Activated naive CD8-positive, alpha-beta T cell treated with anti-CD3 and anti-CD28 coated beads, Interleukin-2, amount 50 U/mL, for 24 hours (primary cell): Measurements from ENCODE around the gene FILIP1.

Source experiments
- ATAC-seq: fragments of 150-1000 bp; cut with Tn5 transposase; one replicate; pipeline ENCODE4 v1.10.0; 2021
- DNase-seq: peaks from one replicate; pipeline ENCODE4 v3.0.0; 2021
- H3K27ac Mint-ChIP-seq: one replicate; pipeline ENCODE4 v1.8.0; 2021; ENCODE audit warnings: mild to moderate bottlenecking, mixed read lengths
- H3K27me3 Mint-ChIP-seq: one replicate; pipeline ENCODE4 v1.8.0; 2021; ENCODE audit warnings: mixed read lengths
- H3K36me3 Mint-ChIP-seq: one replicate; pipeline ENCODE4 v1.8.0; 2021; ENCODE audit warnings: low read depth, mixed read lengths
- H3K4me1 Mint-ChIP-seq: one replicate; pipeline ENCODE4 v1.8.0; 2021; ENCODE audit warnings: mixed read lengths
- H3K4me3 Mint-ChIP-seq: one replicate; pipeline ENCODE4 v1.8.0; 2021; ENCODE audit warnings: mild to moderate bottlenecking, moderate library complexity, mixed read lengths
- H3K9me3 Mint-ChIP-seq: one replicate; pipeline ENCODE4 v1.8.0; 2021; ENCODE audit warnings: mixed read lengths

The FILIP1 gene

DNA sequence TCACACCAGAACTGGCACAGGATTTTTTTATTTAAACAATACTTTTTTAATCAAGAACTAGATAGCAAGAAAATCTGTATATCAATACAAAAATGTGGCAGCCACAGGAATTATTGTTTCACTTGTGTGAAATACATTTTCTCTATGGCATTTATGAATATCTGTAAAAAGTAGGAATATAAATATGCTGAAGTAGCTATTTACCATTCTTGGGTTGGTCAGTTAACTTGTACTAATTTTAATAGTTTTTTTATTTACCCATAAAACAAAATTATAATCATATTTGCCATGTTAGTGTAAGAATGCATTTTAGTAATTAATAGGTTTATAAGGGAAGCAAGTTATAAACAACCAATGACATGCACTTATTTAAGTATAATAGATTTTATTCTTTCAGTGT, 177.6 kb downstream of the FILIP1 start:
- no peak for DNase-seq
- H3K27ac Mint-ChIP-seq: no peak overlapping the region
- no peaks in the 10 kb centered on the region for H3K9me3 Mint-ChIP-seq
- no peaks in the 10 kb centered on the region for H3K4me1 Mint-ChIP-seq
- no peaks in the 10 kb centered on the region for H3K36me3 Mint-ChIP-seq
- H3K27me3 Mint-ChIP-seq: peaks cover 24% of the 10 kb centered on the region
- no peak overlapping the region for H3K4me3 Mint-ChIP-seq
- no peak for ATAC-seq

DNA sequence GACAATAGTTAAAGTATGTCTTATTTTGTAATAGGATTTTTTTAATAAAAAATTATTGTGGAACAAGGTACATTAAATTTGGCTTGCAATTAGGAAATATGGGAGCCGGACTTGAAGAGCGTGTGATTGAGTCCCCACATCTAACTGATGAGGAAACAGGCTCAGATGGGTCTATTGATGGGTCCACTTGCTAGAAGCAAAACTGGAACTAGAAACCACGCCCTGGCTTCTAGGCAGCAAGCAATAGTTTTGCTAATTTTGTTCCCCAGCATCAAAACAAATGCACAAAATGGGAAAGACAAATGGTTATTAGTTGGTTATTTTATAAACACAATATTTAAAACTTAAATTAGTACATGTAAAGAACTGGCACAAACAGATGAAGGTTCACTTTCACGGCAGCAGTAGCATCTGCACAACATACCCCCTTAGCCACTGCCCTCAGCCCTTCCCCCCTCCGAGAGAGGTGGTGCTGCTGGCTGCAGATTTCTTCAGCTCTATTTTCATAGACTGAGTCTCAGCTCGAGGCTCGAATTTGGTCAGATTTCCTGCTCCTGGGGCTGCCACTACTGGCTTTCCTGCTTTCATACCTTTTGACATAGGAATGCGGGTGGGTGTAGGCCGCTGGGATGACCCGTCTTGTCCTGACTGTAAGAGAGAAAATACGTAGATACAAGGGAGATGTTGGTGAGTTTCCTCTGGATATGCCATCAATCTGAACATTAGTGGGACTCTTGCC, 185.2 kb downstream of the FILIP1 start:
- no peak overlapping the region for H3K27ac Mint-ChIP-seq
- H3K4me3 Mint-ChIP-seq: no peak overlapping the region
- H3K4me1 Mint-ChIP-seq: no peaks in the 10 kb centered on the region
- no peak for ATAC-seq
- H3K36me3 Mint-ChIP-seq: no peaks in the 10 kb centered on the region
- DNase-seq: no peak
- peaks cover 19% of the 10 kb centered on the region for H3K27me3 Mint-ChIP-seq
- no peaks in the 10 kb centered on the region for H3K9me3 Mint-ChIP-seq

DNA sequence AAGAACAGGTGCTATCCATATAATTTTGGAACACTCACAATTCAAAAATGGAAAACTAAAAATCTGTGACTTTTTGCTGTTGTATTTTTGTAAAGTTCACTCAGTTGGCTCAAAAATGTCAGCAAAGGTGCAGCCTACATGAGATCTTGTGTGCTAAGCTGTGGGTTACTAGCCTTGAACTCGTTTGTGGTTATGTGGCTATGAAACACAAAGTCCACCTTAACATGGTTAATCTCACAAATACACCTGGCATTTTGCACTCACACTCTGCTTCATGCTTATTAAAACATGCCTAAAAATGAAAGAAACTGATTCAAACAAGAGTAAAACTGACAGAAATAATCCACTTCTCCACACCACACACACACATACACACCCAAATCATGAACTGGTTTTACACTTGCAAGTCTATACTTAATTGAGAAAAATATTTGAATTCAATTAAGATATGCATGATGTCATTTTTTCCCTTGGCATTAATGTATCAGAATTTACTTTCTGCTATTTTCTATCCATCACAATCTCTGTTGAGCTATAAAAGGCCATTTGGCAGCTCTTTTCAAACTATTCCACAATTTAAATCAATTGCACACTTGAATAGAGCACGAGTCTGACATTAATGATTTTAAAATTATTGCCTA, 186.1 kb downstream of the FILIP1 start:
- Mint-ChIP-seq H3K27me3 (peaks cover 11% of the 10 kb centered on the region), H3K4me3 (no peak overlapping the region), H3K36me3 (no peaks in the 10 kb centered on the region), H3K9me3 (no peaks in the 10 kb centered on the region), H3K4me1 (no peaks in the 10 kb centered on the region), H3K27ac (no peak overlapping the region)
- DNase-seq: no peak
- ATAC-seq: no peak

DNA sequence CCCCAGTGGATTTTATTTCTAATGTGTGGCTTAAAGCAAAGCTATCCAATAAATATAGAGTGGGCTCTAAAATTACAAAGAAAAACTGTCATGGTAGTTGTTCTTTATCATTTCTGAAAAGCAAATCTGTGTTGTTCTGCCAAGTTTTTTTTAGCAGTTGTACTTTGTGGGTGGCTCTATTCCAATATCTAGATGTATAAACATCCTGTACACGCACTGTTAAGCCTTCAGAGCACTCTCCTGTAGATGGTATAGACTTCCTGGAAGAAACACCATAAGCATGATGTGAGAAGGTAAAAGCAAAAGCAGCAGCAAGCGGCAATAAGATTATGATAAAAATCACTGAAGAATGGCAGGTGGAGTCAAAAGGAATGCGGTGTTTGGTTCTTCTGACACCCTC, 187.5 kb downstream of the FILIP1 start:
- DNase-seq: no peak
- no peak for ATAC-seq
- Mint-ChIP-seq H3K4me1 (no peaks in the 10 kb centered on the region), H3K36me3 (no peaks in the 10 kb centered on the region), H3K27me3 (peaks cover 11% of the 10 kb centered on the region), H3K9me3 (no peaks in the 10 kb centered on the region), H3K4me3 (no peak overlapping the region), H3K27ac (no peak overlapping the region)

DNA sequence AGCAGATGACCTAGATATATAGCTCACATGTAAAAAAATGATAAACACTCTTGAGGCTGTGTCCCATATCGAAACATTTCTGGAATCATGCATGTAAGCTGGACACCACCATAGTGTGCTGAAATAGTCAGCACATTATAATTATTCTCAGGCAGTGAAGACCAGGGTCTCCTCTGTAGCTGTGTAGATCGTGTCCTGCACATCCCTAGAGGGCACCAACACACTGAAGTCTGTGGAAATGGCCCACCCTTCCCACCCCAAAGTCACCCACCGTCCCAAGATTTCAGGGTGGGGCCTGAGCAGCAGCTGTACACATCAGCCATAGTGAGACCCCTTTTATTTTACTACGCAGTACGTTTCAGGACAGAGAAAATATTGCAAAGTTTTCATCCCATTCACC, 188.0 kb downstream of the FILIP1 start:
- H3K27me3 Mint-ChIP-seq: peaks cover 11% of the 10 kb centered on the region
- no peak for DNase-seq
- H3K4me1 Mint-ChIP-seq: peaks cover 2% of the 10 kb centered on the region
- no peak overlapping the region for H3K27ac Mint-ChIP-seq
- no peak overlapping the region for H3K4me3 Mint-ChIP-seq
- H3K9me3 Mint-ChIP-seq: no peaks in the 10 kb centered on the region
- H3K36me3 Mint-ChIP-seq: no peaks in the 10 kb centered on the region
- no peak for ATAC-seq

DNA sequence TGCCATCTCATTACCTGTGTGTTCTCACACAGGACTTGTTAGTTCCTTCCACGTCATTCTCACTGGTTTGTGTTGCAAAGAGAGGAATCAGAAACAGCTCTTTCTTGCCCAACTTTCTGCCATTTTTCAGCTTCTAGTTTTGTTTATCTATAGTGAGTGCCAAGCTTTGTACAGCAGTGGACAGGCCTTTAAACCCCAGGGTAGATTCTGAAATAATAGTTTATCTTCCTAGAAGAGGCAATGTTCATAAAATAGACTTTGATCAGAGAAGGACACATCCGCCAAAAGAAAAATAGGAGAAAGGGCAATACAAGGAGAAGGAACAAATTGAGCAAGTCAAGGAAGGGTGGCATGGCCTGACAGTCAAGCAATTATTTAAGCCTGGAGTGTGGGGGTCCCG, 191.3 kb downstream of the FILIP1 start:
- no peaks in the 10 kb centered on the region for H3K9me3 Mint-ChIP-seq
- no peaks in the 10 kb centered on the region for H3K36me3 Mint-ChIP-seq
- DNase-seq (no peak), ATAC-seq (no peak)
- peaks cover 6% of the 10 kb centered on the region for H3K27me3 Mint-ChIP-seq
- H3K4me3 Mint-ChIP-seq: no peak overlapping the region
- H3K4me1 Mint-ChIP-seq: peaks cover 2% of the 10 kb centered on the region
- no peak overlapping the region for H3K27ac Mint-ChIP-seq

DNA sequence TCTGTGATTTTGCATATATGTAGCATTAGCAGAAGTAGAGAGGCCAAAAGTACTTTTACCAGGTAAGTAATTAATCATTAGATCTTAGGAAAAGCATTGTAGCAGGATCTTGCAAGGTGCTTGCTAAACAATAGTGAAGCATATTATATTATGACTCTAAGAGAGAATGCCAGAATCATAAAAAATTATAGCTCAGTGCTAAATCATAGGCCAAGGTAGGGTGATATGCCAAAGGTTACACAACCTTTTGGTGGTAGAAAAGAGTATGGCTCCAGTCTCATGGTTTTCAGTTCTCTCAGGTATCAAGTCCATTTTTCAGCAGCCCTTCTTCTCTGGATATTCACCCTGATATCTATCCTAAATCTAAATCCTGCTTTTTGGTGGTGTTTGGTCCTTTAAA, 192.1 kb downstream of the FILIP1 start:
- peaks cover 2% of the 10 kb centered on the region for H3K4me1 Mint-ChIP-seq
- no peaks in the 10 kb centered on the region for H3K36me3 Mint-ChIP-seq
- H3K27me3 Mint-ChIP-seq: peaks cover 3% of the 10 kb centered on the region
- no peak overlapping the region for H3K27ac Mint-ChIP-seq
- H3K4me3 Mint-ChIP-seq: no peak overlapping the region
- no peak for DNase-seq
- no peaks in the 10 kb centered on the region for H3K9me3 Mint-ChIP-seq
- ATAC-seq: no peak

DNA sequence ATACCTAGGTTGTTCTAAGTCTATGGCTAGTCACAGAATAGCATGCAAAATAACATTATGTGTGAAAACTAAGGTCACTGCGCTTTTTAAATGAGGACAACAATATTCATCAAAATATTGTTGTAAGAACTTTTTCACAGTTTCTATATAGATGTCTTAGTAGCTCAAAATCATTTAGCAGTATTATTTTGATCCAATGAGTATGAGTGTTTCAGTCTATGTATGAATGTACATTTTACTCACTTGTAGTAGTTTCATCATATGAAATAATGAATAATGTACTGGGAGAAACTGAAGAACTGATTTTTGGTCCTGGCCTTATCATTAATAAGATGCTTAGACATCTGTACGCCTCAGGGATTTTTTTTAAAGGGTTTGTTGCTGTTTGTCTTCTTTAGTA, 192.5 kb downstream of the FILIP1 start:
- DNase-seq: no peak
- H3K4me1 Mint-ChIP-seq: peaks cover 2% of the 10 kb centered on the region
- H3K27me3 Mint-ChIP-seq: peaks cover 3% of the 10 kb centered on the region
- no peaks in the 10 kb centered on the region for H3K36me3 Mint-ChIP-seq
- no peaks in the 10 kb centered on the region for H3K9me3 Mint-ChIP-seq
- no peak overlapping the region for H3K27ac Mint-ChIP-seq
- H3K4me3 Mint-ChIP-seq: no peak overlapping the region
- ATAC-seq: no peak

DNA sequence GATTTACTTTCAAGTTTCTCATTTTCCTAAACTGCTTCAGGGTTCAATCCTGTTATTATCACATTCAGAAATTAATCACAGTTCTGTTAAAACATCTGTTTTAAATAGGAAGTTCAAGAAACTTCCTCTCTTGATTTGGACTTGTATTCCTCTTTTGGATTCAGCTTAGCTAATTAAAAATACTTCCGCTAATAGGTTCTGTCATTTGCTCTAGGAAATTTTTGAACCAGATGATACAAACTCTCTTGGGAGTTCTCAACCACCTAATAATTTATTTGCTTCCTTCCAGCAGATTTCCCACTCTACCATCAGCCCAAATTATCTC, 193.1 kb downstream of the FILIP1 start:
- H3K27ac Mint-ChIP-seq: no peak overlapping the region

DNA sequence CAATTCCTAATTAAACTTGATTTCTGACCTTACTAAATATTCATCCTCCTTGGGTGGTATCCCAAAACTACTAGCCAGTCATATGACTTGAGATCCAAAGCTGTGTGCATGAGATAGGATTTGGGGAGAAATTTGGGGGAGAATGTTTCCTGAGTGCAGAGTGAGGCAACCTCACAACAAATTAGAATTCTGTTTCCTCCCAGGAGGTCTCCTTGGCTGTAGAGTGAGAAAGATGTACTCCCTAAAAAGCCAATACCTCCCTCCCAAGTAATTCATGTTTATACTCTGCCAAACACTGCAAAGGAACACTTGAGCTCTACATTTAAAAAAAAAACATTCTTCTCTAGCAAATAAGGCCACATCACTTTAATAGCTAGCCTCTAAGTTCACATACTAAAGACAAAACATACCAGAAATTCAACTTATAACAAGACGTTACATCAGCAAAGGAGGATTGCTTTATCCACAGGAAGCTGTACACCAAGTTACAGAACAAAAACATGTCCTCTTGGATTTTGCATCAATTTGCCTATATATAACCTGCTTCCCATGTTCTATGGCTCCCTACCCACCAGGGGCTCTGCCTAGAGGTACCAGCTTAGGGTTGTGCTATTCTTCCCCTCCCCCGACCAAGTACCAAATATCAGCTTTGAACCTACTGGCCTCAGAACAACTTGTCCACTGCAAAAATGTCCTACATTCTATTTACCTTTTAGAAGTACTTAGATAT, 193.6 kb downstream of the FILIP1 start:
- ATAC-seq: no peak
- peaks cover 2% of the 10 kb centered on the region for H3K4me1 Mint-ChIP-seq
- H3K27ac Mint-ChIP-seq: no peak overlapping the region
- DNase-seq: no peak
- no peaks in the 10 kb centered on the region for H3K36me3 Mint-ChIP-seq
- no peaks in the 10 kb centered on the region for H3K9me3 Mint-ChIP-seq
- H3K4me3 Mint-ChIP-seq: no peak overlapping the region
- H3K27me3 Mint-ChIP-seq: peaks cover 3% of the 10 kb centered on the region

More for the DNA sequence above, 193.1 kb downstream of the FILIP1 start:
- ATAC-seq: no peak
- no peak overlapping the region for H3K4me3 Mint-ChIP-seq
- H3K36me3 Mint-ChIP-seq: no peaks in the 10 kb centered on the region
- H3K9me3 Mint-ChIP-seq: no peaks in the 10 kb centered on the region
- no peak for DNase-seq
- H3K4me1 Mint-ChIP-seq: peaks cover 2% of the 10 kb centered on the region
- peaks cover 3% of the 10 kb centered on the region for H3K27me3 Mint-ChIP-seq

DNA sequence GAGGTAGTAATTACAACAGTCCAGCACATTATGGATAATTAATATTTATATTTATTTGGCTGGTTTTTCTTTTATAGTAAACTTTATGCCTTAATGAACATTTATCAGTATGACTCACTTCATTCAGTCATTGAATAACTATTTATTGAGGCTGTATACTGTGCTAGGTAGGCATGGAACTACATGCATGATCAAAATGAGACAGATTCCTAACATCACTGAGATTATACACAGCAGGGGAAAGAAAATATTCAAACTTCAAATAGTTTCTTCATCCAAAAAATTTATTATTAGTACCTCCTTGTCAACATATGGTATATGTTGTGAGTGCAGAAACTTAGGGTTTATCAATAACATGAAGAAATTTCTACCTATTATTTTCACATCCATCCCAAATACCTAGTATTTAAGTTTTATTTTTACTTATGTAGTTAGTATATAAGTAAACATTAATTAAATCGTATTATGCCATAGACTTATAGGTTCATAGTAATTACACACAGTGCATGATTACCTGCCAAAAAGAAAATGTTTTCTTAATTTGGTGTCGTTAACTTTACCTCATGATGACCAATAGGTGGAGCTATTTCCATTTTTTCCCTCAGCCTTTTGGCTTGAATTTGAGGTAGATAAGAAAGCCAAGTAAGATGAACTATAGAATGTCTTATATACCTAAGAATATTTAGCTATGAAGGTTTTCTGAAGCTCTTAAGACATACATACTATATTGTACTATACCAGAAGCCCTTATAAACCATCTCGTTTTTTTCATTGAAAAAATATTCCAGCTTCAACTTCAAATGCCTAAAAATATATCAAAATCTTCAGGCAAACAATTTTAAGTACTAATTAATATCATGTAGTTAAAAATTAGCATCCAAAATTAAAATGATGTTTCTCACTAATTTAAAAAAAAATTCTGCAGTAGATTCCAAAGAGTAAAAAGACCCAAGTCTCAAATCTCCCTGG, 196.5 kb downstream of the FILIP1 start:
- H3K9me3 Mint-ChIP-seq: no peaks in the 10 kb centered on the region
- ATAC-seq (peak; percentile 43), DNase-seq (no peak)
- no peak overlapping the region for H3K27ac Mint-ChIP-seq
- H3K4me3 Mint-ChIP-seq: no peak overlapping the region
- H3K4me1 Mint-ChIP-seq: peaks cover 2% of the 10 kb centered on the region
- H3K36me3 Mint-ChIP-seq: no peaks in the 10 kb centered on the region
- no peaks in the 10 kb centered on the region for H3K27me3 Mint-ChIP-seq

DNA sequence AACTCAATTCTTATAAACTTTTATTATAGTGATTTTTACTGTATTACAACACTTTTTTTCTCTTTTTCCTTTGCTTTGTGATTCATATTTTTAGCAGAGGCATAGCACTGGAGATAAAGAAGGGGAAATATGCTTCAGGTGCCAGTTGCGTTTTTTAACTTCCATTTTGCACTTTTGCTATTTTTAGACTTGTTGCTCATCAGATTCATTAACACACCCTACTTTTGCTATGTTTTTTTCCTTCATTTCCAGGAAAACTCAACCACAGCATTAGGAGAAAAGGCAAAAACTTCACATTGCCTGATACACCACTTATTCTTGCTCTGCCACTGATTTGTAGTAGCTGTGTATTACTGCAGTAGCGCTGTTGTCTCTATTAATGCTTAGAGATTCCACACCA, 201.0 kb downstream of the FILIP1 start:
- Mint-ChIP-seq H3K4me3 (no peak overlapping the region), H3K27me3 (no peaks in the 10 kb centered on the region), H3K4me1 (peaks cover 6% of the 10 kb centered on the region), H3K9me3 (no peaks in the 10 kb centered on the region), H3K36me3 (peaks cover 8% of the 10 kb centered on the region), H3K27ac (no peak overlapping the region)
- no peak for ATAC-seq
- DNase-seq: no peak

DNA sequence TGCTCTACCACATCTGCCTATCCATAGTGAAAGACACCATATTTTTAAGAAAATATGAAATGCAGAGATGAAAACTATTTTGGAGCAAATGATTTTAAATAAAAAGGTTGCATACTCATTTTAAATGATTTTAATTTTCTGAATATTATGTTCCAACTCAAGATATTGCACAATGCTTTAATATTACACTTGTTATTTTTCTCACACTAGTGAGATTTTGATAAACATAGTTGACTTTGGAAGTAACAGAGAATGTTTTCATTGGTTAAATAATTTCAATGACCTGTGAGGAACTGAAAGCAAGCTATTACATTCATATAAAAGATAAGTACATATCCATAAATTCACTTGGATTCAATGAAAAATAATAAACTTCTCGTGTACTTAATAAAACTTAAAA, 201.9 kb downstream of the FILIP1 start:
- no peaks in the 10 kb centered on the region for H3K9me3 Mint-ChIP-seq
- H3K4me1 Mint-ChIP-seq: peaks cover 6% of the 10 kb centered on the region
- ATAC-seq (no peak), DNase-seq (no peak)
- peaks cover 8% of the 10 kb centered on the region for H3K36me3 Mint-ChIP-seq
- no peak overlapping the region for H3K27ac Mint-ChIP-seq
- H3K27me3 Mint-ChIP-seq: no peaks in the 10 kb centered on the region
- no peak overlapping the region for H3K4me3 Mint-ChIP-seq

DNA sequence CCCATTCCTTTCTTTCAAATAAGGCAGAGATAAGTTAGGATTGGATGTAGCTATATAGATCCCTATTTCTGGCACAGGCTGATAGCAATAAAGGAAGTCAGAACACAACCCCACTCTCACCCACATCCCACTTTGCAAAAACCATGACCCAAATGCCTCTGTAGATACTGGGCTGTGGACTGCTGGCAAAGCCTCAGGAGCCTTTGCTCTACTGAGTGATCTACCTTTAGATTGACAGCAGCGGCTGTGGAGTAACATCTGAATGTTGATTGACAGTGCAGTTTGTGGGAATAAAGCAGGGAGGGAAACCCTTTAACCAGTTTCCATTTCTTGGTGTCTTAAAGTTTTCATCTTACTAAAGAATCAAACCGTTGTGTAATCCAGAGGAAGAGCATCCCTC, 202.3 kb downstream of the FILIP1 start:
- no peak for ATAC-seq
- no peak overlapping the region for H3K4me3 Mint-ChIP-seq
- peaks cover 8% of the 10 kb centered on the region for H3K36me3 Mint-ChIP-seq
- no peaks in the 10 kb centered on the region for H3K9me3 Mint-ChIP-seq
- no peak for DNase-seq
- H3K4me1 Mint-ChIP-seq: peaks cover 6% of the 10 kb centered on the region
- no peak overlapping the region for H3K27ac Mint-ChIP-seq
- H3K27me3 Mint-ChIP-seq: no peaks in the 10 kb centered on the region
